Natural killer cell (primary cell): Measurements from ENCODE around the gene TEX9. TPM values are rescaled to one million over a fixed set of nuclear protein-coding genes. Genes with fewer than 3 reads are reported as not detected.
"Not testable (repeated sequence)": the region's sequence is repeated elsewhere in the genome, so short reads cannot be mapped to it uniquely, and the experiment has no call there.

Source experiments
- ATAC-seq, 3 donors: fragments of 150-1000 bp in 2 of 3; fragments of 200-7000 bp in 1 of 3; cut with Tn5 transposase; 1 replicate in 1 of 3; 2 replicates in 2 of 3; pipeline ENCODE4 v1.10.0; 2021; ENCODE audit warnings: mild to moderate bottlenecking in 2 of 3, moderate library complexity in 2 of 3
- DNase-seq, 2 donors: peaks; one replicate each; pipeline versions ENCODE4 v3.0.0 to v3.0.0-alpha.2; 2013 to 2021; ENCODE audit warnings: mixed read lengths in 1 of 2
- H3K27ac ChIP-seq: one replicate; pipeline ENCODE4 v1.5.1; 2013; ENCODE audit warnings: mild to moderate bottlenecking, low read length
- H3K27me3 ChIP-seq: one replicate; pipeline ENCODE4 v1.6.1; 2013; ENCODE audit warnings: low read length; ENCODE audit not compliant: control insufficient read depth, insufficient read depth
- H3K36me3 ChIP-seq: one replicate; pipeline ENCODE4 v1.6.1; 2013; ENCODE audit warnings: low read length; ENCODE audit not compliant: control insufficient read depth, insufficient read depth
- H3K4me1 ChIP-seq: one replicate; pipeline ENCODE4 v1.6.1; 2013; ENCODE audit warnings: low read length; ENCODE audit not compliant: control insufficient read depth, insufficient read depth
- H3K4me3 ChIP-seq: one replicate; pipeline ENCODE4 v1.5.1; 2013; ENCODE audit warnings: low read length
- H3K9me3 ChIP-seq: one replicate; pipeline ENCODE4 v1.6.1; 2013; ENCODE audit warnings: low read length; ENCODE audit not compliant: control insufficient read depth, insufficient read depth
- H3K27ac Mint-ChIP-seq, 2 donors: one replicate each; pipeline ENCODE4 v1.8.0; 2022; ENCODE audit warnings: mild to moderate bottlenecking in 2 of 2, mixed read lengths in 2 of 2, moderate library complexity in 1 of 2
- H3K27me3 Mint-ChIP-seq, 2 donors: one replicate each; pipeline ENCODE4 v1.8.0; 2022; ENCODE audit warnings: low read depth in 2 of 2, mixed read lengths in 2 of 2
- H3K36me3 Mint-ChIP-seq: one replicate; pipeline ENCODE4 v1.8.0; 2022; ENCODE audit warnings: mixed read lengths
- H3K4me1 Mint-ChIP-seq, 2 donors: one replicate each; pipeline ENCODE4 v1.8.0; 2022; ENCODE audit warnings: mixed read lengths in 2 of 2
- H3K4me3 Mint-ChIP-seq: one replicate; pipeline ENCODE4 v1.8.0; 2022; ENCODE audit warnings: mild to moderate bottlenecking, moderate library complexity, mixed read lengths
- H3K9me3 Mint-ChIP-seq, 2 donors: one replicate each; pipeline ENCODE4 v1.8.0; 2022; ENCODE audit warnings: mixed read lengths in 2 of 2
- WGBS: methylation state at CpG from one replicate; pipeline ENCODE4 v1.1.7; 2013; ENCODE audit warnings: missing lambda C conversion rate; ENCODE audit not compliant: insufficient coverage; 5-methylcytosine and 5-hydroxymethylcytosine counted together
- intact Hi-C: fragments of 100-400 bp; cut with micrococcal nuclease; formaldehyde crosslinking; loops from one replicate; pipeline ENCODE4 v1.14.2; 2022
- total RNA-seq, 4 donors: library from RNA; stranded (reverse); fragments of 120-200 nt in 1 of 4; gene quantifications; one replicate each; pipeline versions ENCODE4 v1.2.3 to v1.2.4, GENCODE V29; 2013 to 2022
- TF ChIP-seq, protein P1 (sequence below): fragments of 200-600 bp; IDR thresholded peaks from one replicate; pipeline ENCODE4 v1.8.0; 2022; ENCODE audit warnings: antibody characterized with exemption

The TEX9 gene
- total RNA-seq, 3 donors from 2014 or later (not counting 1 experiment from before 2014, with no cell fraction given), result 0.54 to 1.1 (median 1.1) TPM

DNA sequence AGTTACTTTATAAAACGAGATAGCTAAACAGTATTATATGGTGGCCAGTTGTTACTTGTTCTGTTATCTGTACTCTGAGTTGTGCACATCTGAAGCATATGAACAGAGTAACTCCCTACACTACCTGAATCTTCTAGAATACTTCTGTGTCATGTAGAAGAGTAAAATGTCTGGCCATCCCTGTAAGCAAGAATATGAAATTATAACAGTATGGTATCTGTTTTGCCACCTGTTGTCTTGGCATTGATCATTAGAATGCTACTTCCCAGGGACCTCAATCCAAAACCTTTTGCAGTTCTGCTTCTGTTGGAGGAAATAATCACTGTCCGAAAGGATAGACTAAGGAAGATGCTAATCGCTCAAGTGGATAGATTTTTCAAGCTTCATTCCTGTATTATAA lies 1.9 kb downstream of the TEX9 start:
- H3K4me3 Mint-ChIP-seq, result no peak overlapping the region
- H3K36me3 Mint-ChIP-seq, result no peaks in the 10 kb centered on the region
- ATAC-seq (no peak), DNase-seq (no peak)
- peaks cover 22 to 72% of the 10 kb centered on the region in 2 donors for H3K27me3 Mint-ChIP-seq
- Histone ChIP-seq H3K4me3 (no peak overlapping the region), H3K36me3 (no peaks in the 10 kb centered on the region), H3K27me3 (peaks cover 6% of the 10 kb centered on the region), H3K4me1 (peaks cover 9% of the 10 kb centered on the region), H3K27ac (no peak overlapping the region), H3K9me3 (no peaks in the 10 kb centered on the region)
- H3K4me1 Mint-ChIP-seq, result peaks cover 19 to 20% of the 10 kb centered on the region in 2 donors
- 100% methylated on average over 2 of the region's 3 CpGs for WGBS
- intact Hi-C loops, result no loop called here
- TF ChIP-seq, protein P1, sequence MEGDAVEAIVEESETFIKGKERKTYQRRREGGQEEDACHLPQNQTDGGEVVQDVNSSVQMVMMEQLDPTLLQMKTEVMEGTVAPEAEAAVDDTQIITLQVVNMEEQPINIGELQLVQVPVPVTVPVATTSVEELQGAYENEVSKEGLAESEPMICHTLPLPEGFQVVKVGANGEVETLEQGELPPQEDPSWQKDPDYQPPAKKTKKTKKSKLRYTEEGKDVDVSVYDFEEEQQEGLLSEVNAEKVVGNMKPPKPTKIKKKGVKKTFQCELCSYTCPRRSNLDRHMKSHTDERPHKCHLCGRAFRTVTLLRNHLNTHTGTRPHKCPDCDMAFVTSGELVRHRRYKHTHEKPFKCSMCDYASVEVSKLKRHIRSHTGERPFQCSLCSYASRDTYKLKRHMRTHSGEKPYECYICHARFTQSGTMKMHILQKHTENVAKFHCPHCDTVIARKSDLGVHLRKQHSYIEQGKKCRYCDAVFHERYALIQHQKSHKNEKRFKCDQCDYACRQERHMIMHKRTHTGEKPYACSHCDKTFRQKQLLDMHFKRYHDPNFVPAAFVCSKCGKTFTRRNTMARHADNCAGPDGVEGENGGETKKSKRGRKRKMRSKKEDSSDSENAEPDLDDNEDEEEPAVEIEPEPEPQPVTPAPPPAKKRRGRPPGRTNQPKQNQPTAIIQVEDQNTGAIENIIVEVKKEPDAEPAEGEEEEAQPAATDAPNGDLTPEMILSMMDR, result no peak
- no peak overlapping the region for H3K27ac Mint-ChIP-seq
- peaks cover 0 to 2% of the 10 kb centered on the region in 2 donors for H3K9me3 Mint-ChIP-seq

DNA sequence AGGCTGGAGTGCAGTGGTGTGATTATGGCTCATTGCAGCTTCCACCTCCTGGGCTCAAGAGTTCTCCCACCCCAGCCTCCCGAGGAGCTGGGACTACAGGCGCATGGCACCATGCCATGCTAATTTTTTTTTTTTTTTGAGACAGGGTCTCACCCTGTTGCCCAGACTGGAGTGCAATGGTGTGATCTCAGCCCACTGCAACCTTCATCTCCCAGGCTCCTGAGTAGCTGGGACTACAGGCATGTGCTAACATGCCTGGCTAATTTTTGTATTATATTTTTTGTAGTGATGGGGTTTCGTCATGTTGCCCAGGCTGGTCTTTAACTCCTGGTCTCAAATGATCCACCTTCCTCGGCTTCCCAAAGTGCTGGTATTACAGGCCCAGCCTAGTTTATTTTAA lies 4.0 kb downstream of the TEX9 start:
- no peak overlapping the region for H3K27ac Mint-ChIP-seq
- WGBS, result 91% methylated on average over 4 of the region's 4 CpGs
- no peaks in the 10 kb centered on the region for H3K9me3 Mint-ChIP-seq
- peaks cover 19 to 20% of the 10 kb centered on the region in 2 donors for H3K4me1 Mint-ChIP-seq
- Histone ChIP-seq H3K9me3 (no peaks in the 10 kb centered on the region), H3K27ac (no peak overlapping the region), H3K4me1 (peaks cover 9% of the 10 kb centered on the region), H3K36me3 (no peaks in the 10 kb centered on the region), H3K4me3 (no peak overlapping the region), H3K27me3 (peaks cover 6% of the 10 kb centered on the region)
- no peak overlapping the region for H3K4me3 Mint-ChIP-seq
- intact Hi-C loops, result no loop called here
- TF ChIP-seq, protein P1, result no peak
- peaks cover 20 to 70% of the 10 kb centered on the region in 2 donors for H3K27me3 Mint-ChIP-seq
- ATAC-seq (no peak), DNase-seq (no peak)
- H3K36me3 Mint-ChIP-seq, result no peaks in the 10 kb centered on the region

DNA sequence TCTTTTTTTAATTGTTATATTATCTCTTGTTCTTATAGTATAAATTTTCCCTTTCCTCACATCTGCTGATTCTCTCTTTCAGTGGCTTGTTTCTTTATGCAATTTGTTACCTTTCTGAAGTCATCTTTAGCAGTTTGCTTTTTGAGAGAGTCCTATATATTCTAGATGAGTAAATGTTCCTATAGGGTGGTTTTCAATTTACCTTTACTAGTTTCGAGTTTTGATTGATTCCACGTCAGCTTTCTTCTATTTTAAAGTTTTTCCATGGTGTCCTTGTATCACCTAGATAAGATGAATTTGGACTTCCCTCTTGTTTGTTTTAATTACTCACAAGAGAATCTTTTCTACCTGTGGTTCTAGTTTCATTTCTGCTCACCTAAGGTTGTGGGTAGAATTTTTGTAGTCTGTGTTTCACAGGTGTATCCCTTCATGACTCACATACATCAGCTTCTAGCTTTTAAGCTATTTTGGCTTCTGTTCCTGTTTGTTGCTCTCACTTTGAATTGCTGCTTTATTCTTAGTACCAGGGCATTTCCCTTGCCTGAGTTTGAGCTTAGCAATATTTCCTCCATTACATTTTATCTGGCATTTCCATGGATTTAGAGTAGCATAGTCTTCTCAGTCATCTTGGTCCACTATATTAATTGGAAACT lies 6.4 kb downstream of the TEX9 start:
- peaks cover 14 to 47% of the 10 kb centered on the region in 2 donors for H3K27me3 Mint-ChIP-seq
- peaks cover 4% of the 10 kb centered on the region for H3K27me3 ChIP-seq
- H3K4me3 Mint-ChIP-seq, result no peak overlapping the region
- H3K36me3 ChIP-seq, result no peaks in the 10 kb centered on the region
- no peaks in the 10 kb centered on the region for H3K4me1 ChIP-seq
- H3K27ac ChIP-seq, result no peak overlapping the region
- no peak overlapping the region for H3K4me3 ChIP-seq
- no peak for DNase-seq
- TF ChIP-seq, protein P1, result no peak
- H3K9me3 Mint-ChIP-seq, result no peaks in the 10 kb centered on the region
- ATAC-seq, result no peak
- intact Hi-C loops, result no loop called here
- H3K9me3 ChIP-seq, result no peaks in the 10 kb centered on the region
- WGBS, result no CpG with 5 or more reads among the region's 2 CpGs
- H3K27ac Mint-ChIP-seq, result no peak overlapping the region
- H3K4me1 Mint-ChIP-seq, result no peaks in the 10 kb centered on the region
- no peaks in the 10 kb centered on the region for H3K36me3 Mint-ChIP-seq

DNA sequence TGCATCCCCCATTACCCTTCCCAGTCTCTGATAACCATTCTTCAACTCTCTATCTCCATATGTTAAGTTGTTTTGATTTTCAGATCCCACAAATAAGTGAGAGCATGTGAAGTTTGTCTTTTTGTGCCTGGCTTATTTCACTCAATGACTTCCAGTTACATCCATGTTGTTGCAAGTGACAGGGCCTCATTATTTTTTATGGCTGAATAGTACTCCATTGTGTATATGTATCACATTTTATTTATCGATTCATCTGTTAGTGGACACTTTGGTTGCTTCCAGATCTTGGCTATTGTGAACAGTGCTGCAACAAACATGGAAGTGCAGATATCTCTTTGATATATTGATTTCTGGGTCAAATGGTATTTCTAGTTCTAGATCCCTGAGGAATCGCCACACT lies 9.5 kb downstream of the TEX9 start:
- H3K4me1 Mint-ChIP-seq, H3K36me3 ChIP-seq, H3K36me3 Mint-ChIP-seq, H3K4me1 ChIP-seq, H3K4me3 ChIP-seq, H3K27me3 ChIP-seq, DNase-seq, H3K4me3 Mint-ChIP-seq, ATAC-seq, H3K27ac Mint-ChIP-seq, H3K27ac ChIP-seq, H3K9me3 ChIP-seq, intact Hi-C loops: not testable (repeated sequence)
- Mint-ChIP-seq H3K27me3 (peaks cover 13 to 28% of the 10 kb centered on the region in 2 donors), H3K9me3 (peaks cover 2 to 10% of the 10 kb centered on the region in 2 donors)
- WGBS, result 100% methylated on average over 1 of the region's 2 CpGs

DNA sequence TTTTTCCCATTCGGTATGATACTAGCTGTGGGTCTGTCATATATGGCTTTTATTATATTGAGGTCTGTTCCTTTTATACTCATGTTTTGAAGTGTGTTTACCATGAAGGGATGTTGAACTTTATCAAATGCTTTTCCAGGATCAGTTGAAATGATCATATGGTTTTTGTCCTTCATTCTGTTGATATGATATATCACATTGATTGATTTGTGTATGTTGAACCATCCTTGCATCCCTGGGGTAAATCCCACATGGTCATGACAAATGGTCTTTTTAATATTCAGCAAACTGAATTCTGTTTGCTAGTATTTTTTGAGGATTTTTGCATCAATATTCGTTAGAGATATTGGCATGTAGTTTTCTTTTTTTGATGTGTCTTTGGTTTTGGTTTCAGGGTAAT lies 12.6 kb downstream of the TEX9 start:
- H3K4me1 Mint-ChIP-seq, H3K27ac Mint-ChIP-seq, H3K4me3 Mint-ChIP-seq, H3K27me3 ChIP-seq, H3K4me3 ChIP-seq, H3K36me3 ChIP-seq, intact Hi-C loops, H3K27me3 Mint-ChIP-seq, H3K9me3 ChIP-seq, H3K4me1 ChIP-seq, DNase-seq, H3K27ac ChIP-seq, ATAC-seq: not testable (repeated sequence)
- peaks cover 11% of the 10 kb centered on the region for H3K36me3 Mint-ChIP-seq
- H3K9me3 Mint-ChIP-seq, result peaks cover 6 to 24% of the 10 kb centered on the region in 2 donors
- WGBS, result 95% methylated on average over 1 of the region's 2 CpGs
